IMR-90 (cell line): Measurements from ENCODE around the gene CYP3A4.

Experiments
- CEBPB ChIP-seq: IDR thresholded peaks from 2 replicates; pipeline ENCODE4 v1.6.1; 2012; ENCODE audit warnings: low read depth, low read length, improper control_type of control experiment
- CTCF ChIP-seq: conservative IDR thresholded peaks from 2 replicates; pipeline ENCODE4 v1.5.1; 2012; ENCODE audit warnings: mild to moderate bottlenecking, low read depth, low read length, improper control_type of control experiment
- MAFK ChIP-seq: IDR thresholded peaks from 2 replicates; pipeline ENCODE4 v1.6.1; 2012; ENCODE audit warnings: low read depth, low read length, improper control_type of control experiment
- MXI1 ChIP-seq: IDR thresholded peaks from 2 replicates; pipeline ENCODE4 v1.6.1; 2012; ENCODE audit warnings: low read depth, mild to moderate bottlenecking, low read length, moderate library complexity, borderline replicate concordance
- POLR2A ChIP-seq: IDR thresholded peaks from 2 replicates; pipeline ENCODE4 v1.6.1; 2012; ENCODE audit warnings: mild to moderate bottlenecking, low read depth, low read length
- SMC3 ChIP-seq: fragments of 150-350 bp; IDR thresholded peaks from 2 replicates; pipeline ENCODE4 v1.6.1; 2016; ENCODE audit warnings: low read depth, mild to moderate bottlenecking, antibody characterized with exemption, low read length, moderate library complexity

- no peak for TF ChIP-seq CTCF
- TF ChIP-seq POLR2A = no peak
- TF ChIP-seq SMC3 = no peak
- no peak for TF ChIP-seq MXI1
- TF ChIP-seq MAFK = no peak
- no peak for TF ChIP-seq CEBPB
These were observed 74.0 kb downstream of the CYP3A4 start for GRCh38 chr7:99709838-99710578.
